Caco-2 (cell line): ENCODE results near the gene C1orf50. TPM values are rescaled to one million over a fixed set of nuclear protein-coding genes. Genes with fewer than 3 reads are reported as not detected.
A peak's percentile ranks its signal among the peaks of the same experiment; 100 is the strongest.
"Not testable (repeated sequence)": the region's sequence is repeated elsewhere in the genome, so short reads cannot be mapped to it uniquely, and the experiment has no call there.

Experiments
- BruUV-seq: library from RNA; stranded (reverse); fragments of 400-500 nt; replicated peaks from 2 replicates; lab custom pipeline; 2021; lab: Mats Ljungman, UMichigan
- CTCF ChIA-PET: fragments of 300-600 bp; sonication (Branson Sonifier 250); formaldehyde crosslinking; loops from one replicate; lab custom pipeline; 2022; ENCODE audit warnings: antibody characterized with exemption; lab: Charles Lee
- POLR2A ChIA-PET: fragments of 300-600 bp; sonication (Branson Sonifier 250); formaldehyde crosslinking; loops from one replicate; lab custom pipeline; 2022; ENCODE audit warnings: antibody characterized with exemption; lab: Charles Lee
- DNase-seq, 2 experiments: peaks; one replicate each; pipeline versions ENCODE4 v3.0.0 to v3.0.0-alpha.2; 2020 to 2022
- H3K27me3 ChIP-seq: replicated peaks from 2 replicates; pipeline ENCODE4 v1.6.0; 2011; ENCODE audit warnings: low read length; ENCODE audit not compliant: control insufficient read depth, insufficient read depth
- H3K36me3 ChIP-seq: 2 replicates; pipeline ENCODE4 v1.5.1; 2011; ENCODE audit warnings: low read length; ENCODE audit not compliant: control insufficient read depth, insufficient read depth
- H3K4me1 ChIP-seq: fragments of 250-450 bp; sonication (Bioruptor Pico); 2 replicates; pipeline ENCODE4 v1.5.1; 2020; ENCODE audit warnings: mild to moderate bottlenecking
- H3K4me3 ChIP-seq: 2 replicates; pipeline ENCODE4 v1.5.1; 2011; ENCODE audit warnings: low read depth, mild to moderate bottlenecking, control low read depth, low read length
- H3K9me3 ChIP-seq: fragments of 250-450 bp; sonication (Bioruptor Pico); 2 replicates; pipeline ENCODE4 v1.5.1; 2020; ENCODE audit warnings: mild to moderate bottlenecking, moderate library complexity
- H3K27ac Mint-ChIP-seq: one replicate; pipeline ENCODE4 v1.8.0; 2022; ENCODE audit warnings: mixed read lengths; ENCODE audit not compliant: unreplicated experiment
- H3K27me3 Mint-ChIP-seq: one replicate; pipeline ENCODE4 v1.8.0; 2022; ENCODE audit warnings: mixed read lengths; ENCODE audit not compliant: insufficient read depth, unreplicated experiment
- H3K36me3 Mint-ChIP-seq: one replicate; pipeline ENCODE4 v1.8.0; 2022; ENCODE audit warnings: mild to moderate bottlenecking, mixed read lengths; ENCODE audit not compliant: insufficient read depth, unreplicated experiment
- H3K4me1 Mint-ChIP-seq: one replicate; pipeline ENCODE4 v1.8.0; 2022; ENCODE audit warnings: low read depth, mixed read lengths; ENCODE audit not compliant: unreplicated experiment
- H3K4me3 Mint-ChIP-seq: one replicate; pipeline ENCODE4 v1.8.0; 2022; ENCODE audit warnings: mild to moderate bottlenecking, moderate library complexity, mixed read lengths; ENCODE audit not compliant: unreplicated experiment
- H3K9me3 Mint-ChIP-seq: one replicate; pipeline ENCODE4 v1.8.0; 2022; ENCODE audit warnings: mixed read lengths; ENCODE audit not compliant: unreplicated experiment
- CTCF ChIP-seq, 2 experiments: fragments of 200-600 bp in 1 of 2; IDR thresholded peaks; 1 replicate in 1 of 2; 2 replicates in 1 of 2; pipeline versions ENCODE4 v1.5.1 to v1.8.0; 2011 to 2022; ENCODE audit warnings: antibody characterized with exemption in 1 of 2, control low read depth in 1 of 2, inconsistent platforms in 1 of 2, low read depth in 1 of 2, low read length in 1 of 2, mild to moderate bottlenecking in 1 of 2, moderate library complexity in 1 of 2; ENCODE audit not compliant: insufficient read depth in 1 of 2, severe bottlenecking in 1 of 2, unreplicated experiment in 1 of 2
- intact Hi-C: fragments of 100-400 bp; cut with micrococcal nuclease; formaldehyde crosslinking; loops from one replicate; pipeline ENCODE4 v1.10.0; 2022; ENCODE audit not compliant: unreplicated experiment
- total RNA-seq: library from RNA; stranded (reverse); gene quantifications from 2 replicates; pipeline ENCODE4 v1.2.3, GENCODE V29; 2022

C1orf50 gene
- total RNA-seq, 1 experiment from 2014 or later = 6.1 TPM

- Mint-ChIP-seq H3K4me3 (no peak overlapping the region), H3K36me3 (peaks cover 14% of the 10 kb centered on the region), H3K27ac (no peak overlapping the region), H3K27me3 (no peaks in the 10 kb centered on the region), H3K9me3 (peaks cover 10% of the 10 kb centered on the region), H3K4me1 (peaks cover 3% of the 10 kb centered on the region)
- Histone ChIP-seq H3K27me3 (no peaks in the 10 kb centered on the region), H3K36me3 (no peaks in the 10 kb centered on the region), H3K9me3 (no peaks in the 10 kb centered on the region), H3K4me3 (no peak overlapping the region), H3K4me1 (no peaks in the 10 kb centered on the region)
- TF ChIP-seq CTCF (IDR thresholded peaks at IDR 0.05; ENCODE audit: insufficient read depth in 1 of 2, low read depth in 1 of 2, low read length in 1 of 2, severe bottlenecking in 1 of 2, unreplicated experiment in 1 of 2) = no peak
- ChIA-PET POLR2A (no interaction called here), CTCF (no interaction called here)
- intact Hi-C loops = no loop called here
- BruUV-seq = no TSS peak
- peak in 1 of 2 experiments; percentile 19 for DNase-seq
Observed at GRCh38 chr1:42748461-42749410, 18.3 kb upstream of the C1orf50 start.

GRCh38 chr1:42750041-42750440, 17.0 kb upstream of the C1orf50 start:
- H3K4me1 ChIP-seq = no peaks in the 10 kb centered on the region
- H3K36me3 ChIP-seq = no peaks in the 10 kb centered on the region
- no peaks in the 10 kb centered on the region for H3K27me3 Mint-ChIP-seq
- no peak for DNase-seq
- H3K27ac Mint-ChIP-seq = no peak overlapping the region
- peaks cover 21% of the 10 kb centered on the region for H3K36me3 Mint-ChIP-seq
- TF ChIP-seq CTCF (IDR thresholded peaks at IDR 0.05; ENCODE audit: insufficient read depth in 1 of 2, low read depth in 1 of 2, low read length in 1 of 2, severe bottlenecking in 1 of 2, unreplicated experiment in 1 of 2) = no peak
- no peaks in the 10 kb centered on the region for H3K27me3 ChIP-seq
- H3K9me3 ChIP-seq = no peaks in the 10 kb centered on the region
- no peak overlapping the region for H3K4me3 ChIP-seq
- peaks cover 10% of the 10 kb centered on the region for H3K9me3 Mint-ChIP-seq
- H3K4me3 Mint-ChIP-seq = no peak overlapping the region
- intact Hi-C loops = no loop called here
- no peaks in the 10 kb centered on the region for H3K4me1 Mint-ChIP-seq
- CTCF ChIA-PET = no interaction called here
- BruUV-seq = no TSS peak
- POLR2A ChIA-PET = no interaction called here

- H3K4me3 Mint-ChIP-seq, H3K9me3 Mint-ChIP-seq, H3K4me1 ChIP-seq, intact Hi-C loops, H3K9me3 ChIP-seq, H3K4me3 ChIP-seq, BruUV-seq, H3K27me3 Mint-ChIP-seq, H3K27me3 ChIP-seq, H3K36me3 ChIP-seq, H3K27ac Mint-ChIP-seq, POLR2A ChIA-PET, CTCF ChIA-PET, H3K4me1 Mint-ChIP-seq, DNase-seq: not testable (repeated sequence)
- peaks cover 21% of the 10 kb centered on the region for H3K36me3 Mint-ChIP-seq
Observed at GRCh38 chr1:42751511-42752070, 15.5 kb upstream of the C1orf50 start.
